OCI-LY7 (cell line): Measurements from ENCODE around the gene TMEM95. TPM values are rescaled to one million over a fixed set of nuclear protein-coding genes. Genes with fewer than 3 reads are reported as not detected.
A peak's percentile ranks its signal among the peaks of the same experiment; 100 is the strongest.
"Not testable (repeated sequence)": the region's sequence is repeated elsewhere in the genome, so short reads cannot be mapped to it uniquely, and the experiment has no call there.

Source experiments
- BruUV-seq: library from RNA; stranded (reverse); fragments of 400-500 nt; replicated peaks from 2 replicates; lab custom pipeline; 2021; lab: Mats Ljungman, UMichigan
- CTCF ChIA-PET: fragments of 300-600 bp; sonication (Branson Sonifier 250); formaldehyde crosslinking; loops from one replicate; lab custom pipeline; 2022; ENCODE audit warnings: antibody characterized with exemption; ENCODE audit not compliant: unreplicated experiment; lab: Charles Lee
- POLR2A ChIA-PET: fragments of 300-600 bp; sonication (Branson Sonifier 250); formaldehyde crosslinking; loops from one replicate; lab custom pipeline; 2022; ENCODE audit warnings: antibody characterized with exemption; lab: Charles Lee
- DNase-seq: peaks from one replicate; pipeline ENCODE4 v3.0.0-alpha.2; 2015; ENCODE audit warnings: low spot score
- H2AFZ ChIP-seq: fragments of 200-600 bp; sonication (generic), shearing (Covaris generic); 2 replicates; pipeline ENCODE4 v1.6.1; 2014; ENCODE audit warnings: mild to moderate bottlenecking, antibody characterized with exemption, low read length, moderate library complexity
- H3K27ac ChIP-seq: fragments of 200-600 bp; sonication (generic); 2 replicates; pipeline ENCODE4 v1.5.1; 2014; ENCODE audit warnings: mixed run types, low read depth, mild to moderate bottlenecking, moderate library complexity, low read length, inconsistent platforms; ENCODE audit not compliant: poor library complexity, severe bottlenecking
- H3K36me3 ChIP-seq: fragments of 200-600 bp; sonication (generic); 2 replicates; pipeline ENCODE4 v1.6.1; 2014; ENCODE audit warnings: mild to moderate bottlenecking, antibody characterized with exemption, low read length, moderate library complexity, mixed read lengths; ENCODE audit not compliant: insufficient read depth
- H3K4me1 ChIP-seq: fragments of 200-600 bp; sonication (generic); 2 replicates; pipeline ENCODE4 v1.5.1; 2014; ENCODE audit warnings: mild to moderate bottlenecking, low read length; ENCODE audit not compliant: insufficient read depth, poor library complexity, severe bottlenecking
- H3K4me2 ChIP-seq: fragments of 200-600 bp; sonication (generic); 2 replicates; pipeline ENCODE4 v1.6.1; 2014; ENCODE audit warnings: mild to moderate bottlenecking, low read length
- H3K4me3 ChIP-seq: fragments of 200-600 bp; sonication (generic); 2 replicates; pipeline ENCODE4 v1.5.1; 2014; ENCODE audit warnings: mild to moderate bottlenecking, low read depth, low read length; ENCODE audit not compliant: poor library complexity, severe bottlenecking
- H3K79me2 ChIP-seq: fragments of 200-600 bp; sonication (generic); 2 replicates; pipeline ENCODE4 v1.6.1; 2016; ENCODE audit warnings: low read depth, mild to moderate bottlenecking, low read length, moderate library complexity, mixed read lengths; ENCODE audit not compliant: insufficient read depth
- H3K9me2 ChIP-seq: fragments of 200-600 bp; sonication (generic); 2 replicates; pipeline ENCODE4 v1.6.1; 2016; ENCODE audit warnings: mild to moderate bottlenecking, low read length, mixed read lengths; ENCODE audit not compliant: insufficient read depth
- H3K9me3 ChIP-seq: fragments of 200-600 bp; sonication (generic); 2 replicates; pipeline ENCODE4 v1.6.1; 2014; ENCODE audit warnings: mild to moderate bottlenecking, mixed run types, low read length, mixed read lengths
- H4K20me1 ChIP-seq: fragments of 200-600 bp; sonication (generic); 2 replicates; pipeline ENCODE4 v1.6.1; 2014; ENCODE audit warnings: mild to moderate bottlenecking, antibody characterized with exemption, low read length, moderate library complexity, mixed read lengths; ENCODE audit not compliant: insufficient read depth
- CTCF ChIP-seq: fragments of 200-600 bp; sonication (generic); conservative IDR thresholded peaks from 2 replicates; pipeline ENCODE4 v1.5.1; 2014; ENCODE audit warnings: mild to moderate bottlenecking, antibody characterized with exemption, low read length, moderate library complexity, mixed read lengths
- EZH2phosphoT487 ChIP-seq: fragments of 200-600 bp; sonication (generic); IDR thresholded peaks from 2 replicates; pipeline ENCODE4 v1.6.1; 2018; ENCODE audit warnings: low read depth, borderline replicate concordance, mild to moderate bottlenecking, mixed run types, antibody characterized with exemption, low read length, moderate library complexity, mixed read lengths
- intact Hi-C: fragments of 100-400 bp; cut with micrococcal nuclease; formaldehyde crosslinking; loops from one replicate; pipeline ENCODE4 v1.10.0; 2022; ENCODE audit not compliant: unreplicated experiment
- total RNA-seq, 2 experiments: library from RNA; depleted of rRNA in 1 of 2; stranded (reverse); fragments of >200 nt in 1 of 2; shearing (Covaris generic) in 1 of 2; gene quantifications; 2 replicates each; pipeline ENCODE4 v1.2.3, GENCODE V29; 2014 to 2022

TMEM95 gene
- total RNA-seq, 2 experiments from 2014 or later: not detected

- Histone ChIP-seq H3K27ac (peak overlapping the region; percentile 96), H2AFZ (peak overlapping the region; percentile 38; the same call in 1 of the 2 replicates), H3K4me1 (peaks cover 53% of the 10 kb centered on the region), H3K4me3 (peak overlapping the region; percentile 82), H3K9me3 (no peaks in the 10 kb centered on the region), H3K4me2 (peak overlapping the region; percentile 98), H4K20me1 (no peaks in the 10 kb centered on the region), H3K79me2 (peaks cover 19% of the 10 kb centered on the region; the same call in 1 of the 2 replicates), H3K36me3 (peaks cover 14% of the 10 kb centered on the region), H3K9me2 (no peaks in the 10 kb centered on the region)
- no TSS peak for BruUV-seq
- DNase-seq: no peak
- no peak for TF ChIP-seq CTCF
- no peak for TF ChIP-seq EZH2phosphoT487
- POLR2A ChIA-PET: interaction anchor here (2.0 to 2.8 kb wide), 2 partner anchors 15 to 25 kb away, joined by 4 to 10 read pairs; partner anchors contain the start of gene GPS2
- intact Hi-C loops: loop anchor here (5.0 kb wide), 1 partner anchor 357 kb away; the partner anchor contains the start of genes TP53 and WRAP53
- CTCF ChIA-PET: interaction anchor here (1.6 kb wide), 1 partner anchor 106 kb away, joined by 6 read pairs; no protein-coding TSS in a partner anchor
Observed at GRCh38 chr17:7330638-7331015, 24.3 kb upstream of the TMEM95 start.

- peak overlapping the region; percentile 96 for H3K27ac ChIP-seq
- peaks cover 26% of the 10 kb centered on the region; the same call in 1 of the 2 replicates for H3K79me2 ChIP-seq
- H3K4me1 ChIP-seq: peaks cover 61% of the 10 kb centered on the region
- DNase-seq: peak; percentile 71
- POLR2A ChIA-PET: interaction anchor here (2.8 kb wide), 1 partner anchor 16 kb away, joined by 10 read pairs; the partner anchor contains the start of gene GPS2
- peak overlapping the region; percentile 6; the same call in 1 of the 2 replicates for H2AFZ ChIP-seq
- H3K9me3 ChIP-seq: no peaks in the 10 kb centered on the region
- peak overlapping the region; percentile 59 for H3K4me3 ChIP-seq
- no peaks in the 10 kb centered on the region for H3K9me2 ChIP-seq
- H3K4me2 ChIP-seq: peak overlapping the region; percentile 98
- TF ChIP-seq CTCF: no peak
- TF ChIP-seq EZH2phosphoT487: no peak
- TSS peak; percentile 71 for BruUV-seq
- intact Hi-C loops: loop anchor here (5.0 kb wide), 1 partner anchor 355 kb away; the partner anchor contains the start of genes TP53 and WRAP53
- CTCF ChIA-PET: no interaction called here
- no peaks in the 10 kb centered on the region for H3K36me3 ChIP-seq
- no peaks in the 10 kb centered on the region for H4K20me1 ChIP-seq
Observed at GRCh38 chr17:7332111-7332510, 22.8 kb upstream of the TMEM95 start.

GRCh38 chr17:7332600-7333069 is 22.3 kb upstream of the TMEM95 start:
- intact Hi-C loops: loop anchor here (5.0 kb wide), 1 partner anchor 355 kb away; the partner anchor contains the start of genes TP53 and WRAP53
- POLR2A ChIA-PET, BruUV-seq: not testable (repeated sequence)

More at GRCh38 chr17:7332600-7333069, 22.3 kb upstream of the TMEM95 start:
- H3K9me3 ChIP-seq, H3K9me2 ChIP-seq, CTCF ChIA-PET, H3K36me3 ChIP-seq, H4K20me1 ChIP-seq: not testable (repeated sequence)
- Histone ChIP-seq H2AFZ (peak overlapping the region; percentile 6; the same call in 1 of the 2 replicates), H3K79me2 (peaks cover 31% of the 10 kb centered on the region; the same call in 1 of the 2 replicates), H3K4me3 (peak overlapping the region; percentile 59), H3K4me1 (peaks cover 61% of the 10 kb centered on the region), H3K4me2 (peak overlapping the region; percentile 98), H3K27ac (peak overlapping the region; percentile 96)
- DNase-seq: peak; percentile 74
